Measurements from ENCODE around the gene FGD5.

- TF ChIP-seq POLR2A (IDR thresholded peaks at IDR 0.05) (no peak), CTCF (IDR thresholded peaks at IDR 0.05) (no peak)
These were observed 32.4 kb upstream of the FGD5 start for GRCh38 chr3:14786369-14786768.

Measured in stomach (tissue), 4 donors.